GM19452 (cell line): ENCODE results near the gene PRR23C.

Experiments
- ATAC-seq: cut with Tn5 transposase; IDR thresholded peaks from one replicate; pipeline ENCODE4 v1.9.1; 2021; ENCODE audit not compliant: unreplicated experiment

Gene PRR23C

GRCh38 chr3:139005356-139005993 is 39.2 kb downstream of the PRR23C start:
- no peak for ATAC-seq

GRCh38 chr3:138995706-138996105 is 49.0 kb downstream of the PRR23C start:
- ATAC-seq = no peak
